ENCODE data around the gene TMC7. TPM values are rescaled to one million over a fixed set of nuclear protein-coding genes. Genes with fewer than 3 reads are reported as not detected.

The TMC7 gene
- total RNA-seq, 1 donor from 2014 or later = 3.3 TPM

Other genes with a start within 250 kb of the TMC7 start
- 1,107 and 1,625 TPM in 2 replicates for gene RPS15A, start 193.6 kb upstream of the TMC7 start, total RNA-seq
- 223 and 465 TPM in 2 replicates for gene ARL6IP1, start 182.4 kb upstream of the TMC7 start, total RNA-seq
- 57.3 and 78.3 TPM in 2 replicates for gene SMG1, start 57.5 kb upstream of the TMC7 start, total RNA-seq
- gene COQ7, start 83.7 kb downstream of the TMC7 start, total RNA-seq = 23.8 and 31.8 TPM in 2 replicates
- 30.0 and 40.8 TPM in 2 replicates for gene ITPRIPL2, start 130.0 kb downstream of the TMC7 start, total RNA-seq
- gene SYT17, start 184.3 kb downstream of the TMC7 start, total RNA-seq = 0.49 and 0.59 TPM in 2 replicates

All from pulmonary artery endothelial cell (primary cell).